K562 (cell line): ENCODE measurements around the gene GALNS. TPM values are rescaled to one million over a fixed set of nuclear protein-coding genes. Genes with fewer than 3 reads are reported as not detected.
A peak's percentile ranks its signal among the peaks of the same experiment; 100 is the strongest.

Source experiments
- ARHGAP35 ChIP-seq: fragments of 450-650 bp; IDR thresholded peaks from 2 replicates; pipeline ENCODE4 v1.6.1; 2018; ENCODE audit not compliant: partially characterized antibody
- C11orf30 ChIP-seq: fragments of 450-650 bp; IDR thresholded peaks from 2 replicates; pipeline ENCODE4 v1.6.1; 2016; ENCODE audit warnings: low read depth, mild to moderate bottlenecking
- FOSL1 ChIP-seq: fragments of 200-800 bp; sonication (Bioruptor generic); conservative IDR thresholded peaks from 2 replicates; pipeline ENCODE4 v1.6.1; 2016; ENCODE audit warnings: missing genetic modification characterization, missing compliant biosample characterization
- FOXJ2 ChIP-seq: fragments of 200-800 bp; sonication (Bioruptor generic); IDR thresholded peaks from 2 replicates; pipeline ENCODE4 v1.6.1; 2016; ENCODE audit warnings: missing genetic modification characterization, missing compliant biosample characterization
- HMG20A ChIP-seq: fragments of 450-650 bp; formaldehyde crosslinking; conservative IDR thresholded peaks from 2 replicates; pipeline ENCODE4 v1.4.0; 2020; ENCODE audit warnings: mild to moderate bottlenecking, mixed read lengths
- HNRNPL ChIP-seq: fragments of 200-400 bp; formaldehyde crosslinking; IDR thresholded peaks from 2 replicates; pipeline ENCODE4 v1.6.1; 2017; ENCODE audit warnings: low read depth, mild to moderate bottlenecking, low read length
- MAZ ChIP-seq, 2 experiments: fragments of 450-650 bp in 1 of 2; sonication (generic) in 1 of 2; formaldehyde crosslinking; IDR thresholded peaks in 1 of 2; conservative IDR thresholded peaks in 1 of 2; 2 replicates each; pipeline versions ENCODE4 v1.4.0 to v1.5.0; 2020; ENCODE audit warnings: mild to moderate bottlenecking in 1 of 2, missing genetic modification reagents in 1 of 2
- NCOA4 ChIP-seq: fragments of 450-650 bp; IDR thresholded peaks from 2 replicates; pipeline ENCODE4 v1.6.1; 2018; ENCODE audit warnings: mild to moderate bottlenecking; ENCODE audit not compliant: partially characterized antibody
- NEUROD1 ChIP-seq: fragments of 150-350 bp; IDR thresholded peaks from 2 replicates; pipeline ENCODE4 v1.6.1; 2014; ENCODE audit warnings: borderline replicate concordance, low read length, low read depth; ENCODE audit not compliant: partially characterized antibody
- PTBP1 ChIP-seq: fragments of 200-400 bp; formaldehyde crosslinking; IDR thresholded peaks from 2 replicates; pipeline ENCODE4 v1.6.1; 2017; ENCODE audit warnings: low read depth, low read length
- RFX7 ChIP-seq: fragments of 250-450 bp; sonication (Bioruptor Pico); IDR thresholded peaks from 2 replicates; pipeline ENCODE4 v1.5.1; 2021; ENCODE audit warnings: mild to moderate bottlenecking
- TEAD4 ChIP-seq, 2 experiments: sonication (generic) in 1 of 2; formaldehyde crosslinking in 1 of 2; IDR thresholded peaks; 2 replicates each; pipeline versions ENCODE4 v1.6.1 to v1.8.0; 2012 to 2022; ENCODE audit warnings: borderline replicate concordance in 1 of 2, inconsistent platforms in 1 of 2, low read length in 1 of 2, mild to moderate bottlenecking in 1 of 2, missing genetic modification reagents in 1 of 2
- THRB ChIP-seq: fragments of 450-650 bp; formaldehyde crosslinking; conservative IDR thresholded peaks from 2 replicates; pipeline ENCODE4 v1.4.0; 2022; ENCODE audit warnings: mild to moderate bottlenecking, missing genetic modification characterization
- TRIM24 ChIP-seq, 2 experiments: fragments of 450-650 bp; IDR thresholded peaks; 2 replicates each; pipeline ENCODE4 v1.6.1; 2016
- ZNF398 ChIP-seq: fragments of 250-450 bp; sonication (Bioruptor Pico); IDR thresholded peaks from 2 replicates; pipeline ENCODE4 v1.8.0; 2021; ENCODE audit warnings: moderate library complexity, mild to moderate bottlenecking, inconsistent platforms
- ZNF592 ChIP-seq: fragments of 450-650 bp; IDR thresholded peaks from 2 replicates; pipeline ENCODE4 v1.6.1; 2017; ENCODE audit warnings: antibody characterized with exemption, mild to moderate bottlenecking
- ZNF668 ChIP-seq: fragments of 250-450 bp; sonication (Bioruptor Pico); IDR thresholded peaks from 2 replicates; pipeline ENCODE4 v1.8.0; 2022; ENCODE audit warnings: mild to moderate bottlenecking, inconsistent platforms
- ZNF740 ChIP-seq, 3 experiments: fragments of 200-800 bp in 1 of 3; sonication (Bioruptor generic) in 1 of 3; sonication (generic) in 1 of 3; formaldehyde crosslinking in 1 of 3; IDR thresholded peaks; 2 replicates each; pipeline versions ENCODE4 v1.6.1 to v1.8.0; 2016 to 2022; ENCODE audit warnings: mild to moderate bottlenecking in 2 of 3, missing compliant biosample characterization in 2 of 3, missing genetic modification characterization in 2 of 3, missing genetic modification reagents in 1 of 3
- polyA plus RNA-seq, 8 experiments: library from polyadenylated mRNA; depleted of rRNA in 4 of 8; stranded (reverse) in 5 of 8; unstranded in 3 of 8; fragments of >200 nt; fragmentation: Nextera tagmentation in 2 of 8; fragmentation: Illumina TruSeq in 1 of 8; extraction: Ambion mirVana in 2 of 8; extraction: Trizol in 1 of 8; gene quantifications; 2 replicates each; pipeline versions ENCODE4 v1.2.1 to v1.2.3, GENCODE V29; 2011 to 2014; ENCODE audit warnings: inconsistent platforms in 1 of 8, missing spikeins in 1 of 8
- total RNA-seq, 7 experiments: library from RNA; depleted of rRNA in 6 of 7; stranded (reverse); fragments of >200 nt in 6 of 7; fragmentation: Illumina TruSeq in 2 of 7; extraction: Trizol in 2 of 7; gene quantifications; 2 replicates each; pipeline versions ENCODE4 v1.2.1 to v1.2.3, GENCODE V29; 2011 to 2021; ENCODE audit warnings: low replicate concordance in 1 of 7

The GALNS gene
- total and polyA plus RNA-seq, 9 of the 15 experiments (the other 6 are each of a cell fraction or from before 2014, with no cell fraction given): 0.38 to 13.2 (median 4.3) TPM

- TF ChIP-seq TEAD4 (IDR thresholded peaks at IDR 0.05; ENCODE audit: low read length) (no peak), TEAD4 (CRISPR knock-in tag; IDR thresholded peaks at IDR 0.05; ENCODE audit: borderline replicate concordance) (no peak), NCOA4 (no peak), FOXJ2 (tag) (no peak), ZNF592 (peak; percentile 34; the same call in 1 of the 2 replicates), C11orf30 (peak; percentile 45), FOSL1 (no peak), ZNF398 (CRISPR knock-in tag) (no peak), RFX7 (CRISPR knock-in tag) (no peak), THRB (no peak), TRIM24 (IDR thresholded peaks at IDR 0.05) (no peak), ZNF668 (CRISPR knock-in tag) (no peak), ZNF740 (CRISPR knock-in tag; IDR thresholded peaks at IDR 0.05) (no peak; the same call in 1 of the 2 replicates), ZNF740 (tag; IDR thresholded peaks at IDR 0.05) (no peak), HMG20A (CRISPR knock-in tag) (no peak), ARHGAP35 (no peak), NEUROD1 (no peak), PTBP1 (no peak; the same call in 1 of the 2 replicates), MAZ (CRISPR knock-in tag; conservative IDR thresholded peaks at IDR 0.05 in 1 of 2, IDR thresholded peaks at IDR 0.05 in 1 of 2) (0 out of 4 replicates have a peak, but pooled peaks of 1 of the 2 experiments have one; percentile 29), HNRNPL (no peak)
Measured at GRCh38 chr16:88810166-88810911, 46.4 kb downstream of the GALNS start (continued).
